GM12872 (cell line): ENCODE results near the gene COL19A1.

Source experiments
- CTCF ChIP-seq: IDR thresholded peaks from 3 replicates; pipeline ENCODE4 v1.5.1; 2011; ENCODE audit warnings: low read depth, mild to moderate bottlenecking, low read length, moderate library complexity; ENCODE audit not compliant: insufficient read depth

The COL19A1 gene

GRCh38 chr6:70166088-70166958 lies 300.0 kb downstream of the COL19A1 start:
- peak; percentile 85 for TF ChIP-seq CTCF

GRCh38 chr6:70168681-70169377 lies 302.5 kb downstream of the COL19A1 start:
- TF ChIP-seq CTCF: no peak

- no peak for TF ChIP-seq CTCF
Observed at GRCh38 chr6:70171236-70171635, 304.9 kb downstream of the COL19A1 start.

GRCh38 chr6:70172252-70172651 lies 305.9 kb downstream of the COL19A1 start:
- TF ChIP-seq CTCF: no peak

GRCh38 chr6:70175770-70176169 lies 309.4 kb downstream of the COL19A1 start:
- TF ChIP-seq CTCF: no peak

- no peak for TF ChIP-seq CTCF
Observed at GRCh38 chr6:70176842-70177550, 310.6 kb downstream of the COL19A1 start.

- no peak for TF ChIP-seq CTCF
Observed at GRCh38 chr6:70180183-70180900, 314.0 kb downstream of the COL19A1 start.
